HG03064 (cell line): ENCODE measurements around the gene PGC.

ENCODE experiments used
- ATAC-seq: cut with Tn5 transposase; IDR thresholded peaks from one replicate; pipeline ENCODE4 v1.9.1; 2021; ENCODE audit warnings: low read depth; ENCODE audit not compliant: unreplicated experiment

PGC gene

DNA sequence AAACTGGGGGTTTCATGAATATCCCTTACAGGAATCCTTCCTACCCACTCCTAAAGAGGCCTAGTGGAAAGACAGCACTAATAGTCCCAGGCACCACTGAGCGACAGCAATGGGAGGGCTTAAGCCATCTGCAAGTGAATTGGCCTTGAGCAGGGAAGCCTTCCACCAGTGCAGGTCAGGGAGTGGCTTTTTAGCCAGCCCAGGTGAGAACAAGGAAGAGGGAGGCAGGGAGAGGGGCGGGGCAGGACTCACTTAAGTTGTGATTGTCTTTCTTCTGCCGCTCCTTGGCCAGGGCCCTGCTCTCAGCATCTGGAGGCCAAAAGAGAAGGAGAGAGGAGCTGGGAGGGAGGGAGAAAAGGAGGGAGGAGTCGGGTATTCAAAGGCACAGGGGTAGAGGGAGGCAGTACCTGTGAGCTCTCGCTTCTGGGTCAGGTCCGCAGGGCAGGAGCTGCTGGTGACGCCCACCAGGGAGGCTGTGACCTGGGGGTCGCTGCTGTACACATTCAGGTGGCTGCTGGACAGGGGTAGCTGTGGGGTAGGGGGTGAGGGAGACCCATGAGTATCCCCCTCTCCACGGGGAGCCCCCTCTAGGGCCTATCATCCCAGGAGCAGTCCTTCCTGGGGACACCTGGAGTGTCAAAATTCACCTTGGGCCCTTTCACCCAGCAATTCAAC lies 59.6 kb downstream of the PGC start:
- no peak for ATAC-seq
